Measurements from ENCODE around the gene BMPER. TPM values are rescaled to one million over a fixed set of nuclear protein-coding genes. Genes with fewer than 3 reads are reported as not detected.

Gene BMPER
- total RNA-seq, 1 experiment from 2014 or later: not detected

GRCh38 chr7:33901199-33901598 lies 4.1 kb upstream of the BMPER start:
- intact Hi-C loops (cut with micrococcal nuclease; ENCODE audit: unreplicated experiment) (loop anchor here (10.0 kb wide), 1 partner anchor 656 kb away; no protein-coding TSS in a partner anchor), in situ Hi-C loops (cut with HindIII; ENCODE audit: low pct_unique_long_range_greater_than_20kb, low sequenced_read_pairs) (no loop called here)
- Histone ChIP-seq H3K27ac (ENCODE audit: low read length) (no peak overlapping the region), H3K27me3 (ENCODE audit: control insufficient read depth, insufficient read depth, low read length) (peaks cover 46% of the 10 kb centered on the region), H3K9me3 (ENCODE audit: control insufficient read depth, insufficient read depth, low read depth, low read length) (no peaks in the 10 kb centered on the region), H3K4me1 (ENCODE audit: control insufficient read depth, insufficient read depth, low read length) (peaks cover 4% of the 10 kb centered on the region), H3K36me3 (ENCODE audit: control insufficient read depth, insufficient read depth, low read length) (no peaks in the 10 kb centered on the region), H3K4me3 (ENCODE audit: low read depth in 2 of 2, low read length in 2 of 2) (no peak overlapping the region)
- ATAC-seq (no peak), DNase-seq (ENCODE audit: low read depth, low spot score) (no peak)
- BruUV-seq (replicated peaks): no TSS peak
- ChIA-PET POLR2A (no interaction called here), CTCF (no interaction called here)
- no peak for TF ChIP-seq TCF7L2 (IDR thresholded peaks at IDR 0.05; ENCODE audit: low read depth, low read length)
- TF ChIP-seq SIN3A (IDR thresholded peaks at IDR 0.05; ENCODE audit: borderline replicate concordance, insufficient read depth, low read depth, low read length): no peak
- TF ChIP-seq REST (IDR thresholded peaks at IDR 0.05; ENCODE audit: insufficient read depth in 1 of 2, low read depth in 2 of 2, low read length in 1 of 2): no peak
- TF ChIP-seq POLR2AphosphoS5 (IDR thresholded peaks at IDR 0.05; ENCODE audit: low read depth, low read length): no peak
- no peak for TF ChIP-seq CTCF (IDR thresholded peaks at IDR 0.05)

- H3K9me3 ChIP-seq (ENCODE audit: control insufficient read depth, insufficient read depth, low read depth, low read length): no peaks in the 10 kb centered on the region
- no peak overlapping the region for H3K27ac ChIP-seq (ENCODE audit: low read length)
- H3K4me1 ChIP-seq (ENCODE audit: control insufficient read depth, insufficient read depth, low read length): peaks cover 4% of the 10 kb centered on the region
- POLR2A ChIA-PET: no interaction called here
- no peak for TF ChIP-seq TCF7L2 (IDR thresholded peaks at IDR 0.05; ENCODE audit: low read depth, low read length)
- TF ChIP-seq CTCF (IDR thresholded peaks at IDR 0.05): no peak
- TF ChIP-seq SIN3A (IDR thresholded peaks at IDR 0.05; ENCODE audit: borderline replicate concordance, insufficient read depth, low read depth, low read length): no peak
- no peak for TF ChIP-seq POLR2AphosphoS5 (IDR thresholded peaks at IDR 0.05; ENCODE audit: low read depth, low read length)
- no peak for TF ChIP-seq REST (IDR thresholded peaks at IDR 0.05; ENCODE audit: insufficient read depth in 1 of 2, low read depth in 2 of 2, low read length in 1 of 2)
- no peaks in the 10 kb centered on the region for H3K36me3 ChIP-seq (ENCODE audit: control insufficient read depth, insufficient read depth, low read length)
- BruUV-seq (replicated peaks): no TSS peak
- ATAC-seq (no peak), DNase-seq (ENCODE audit: low read depth, low spot score) (no peak)
- in situ Hi-C loops (cut with HindIII; ENCODE audit: low pct_unique_long_range_greater_than_20kb, low sequenced_read_pairs): no loop called here
- CTCF ChIA-PET: no interaction called here
- peaks cover 51% of the 10 kb centered on the region for H3K27me3 ChIP-seq (ENCODE audit: control insufficient read depth, insufficient read depth, low read length)
- H3K4me3 ChIP-seq (ENCODE audit: low read depth in 2 of 2, low read length in 2 of 2): no peak overlapping the region
- intact Hi-C loops (cut with micrococcal nuclease; ENCODE audit: unreplicated experiment): loop anchor here (10.0 kb wide), 1 partner anchor 657 kb away; no protein-coding TSS in a partner anchor
Observed at GRCh38 chr7:33901847-33902246, 3.5 kb upstream of the BMPER start.
